ENCODE results near the gene RECQL5.

RECQL5 gene

GRCh38 chr17:75626496-75627038 is 40.4 kb downstream of the RECQL5 start:
- H3K4me1 ChIP-seq (ENCODE audit: insufficient read depth, low read length), result no peaks in the 10 kb centered on the region
- no peak overlapping the region for H3K4me3 ChIP-seq (ENCODE audit: low read depth in 1 of 2, low read length in 2 of 2)
- H3K4me2 ChIP-seq (ENCODE audit: insufficient read depth, low read length), result no peak overlapping the region
- H3K27ac ChIP-seq (ENCODE audit: low read length), result no peak overlapping the region
- no peak for TF ChIP-seq EZH2 (IDR thresholded peaks at IDR 0.05; ENCODE audit: borderline replicate concordance, low read depth, low read length, severe bottlenecking)
- no peaks in the 10 kb centered on the region for H3K9me3 ChIP-seq (ENCODE audit: insufficient read depth, low read length, severe bottlenecking)
- no peaks in the 10 kb centered on the region for H3K27me3 ChIP-seq (ENCODE audit: insufficient read depth, low read length, poor library complexity)
- H4K20me1 ChIP-seq (ENCODE audit: insufficient read depth, low read length), result 0 out of 2 replicates have a peak, but pooled peaks cover 5% of the 10 kb centered on the region
- no peak overlapping the region for H2AFZ ChIP-seq (ENCODE audit: low read depth, low read length)
- no peak for ATAC-seq (ENCODE audit: insufficient read depth, low read depth)
- no peak overlapping the region for H3K9ac ChIP-seq (ENCODE audit: low read depth, low read length)
- H3K36me3 ChIP-seq (ENCODE audit: insufficient read depth, low read length), result peaks cover 22% of the 10 kb centered on the region
- H3K79me2 ChIP-seq (ENCODE audit: insufficient read depth, low read length), result no peaks in the 10 kb centered on the region
- no peak for DNase-seq

GRCh38 chr17:75625813-75626486 is 41.0 kb downstream of the RECQL5 start:
- Histone ChIP-seq H3K36me3 (ENCODE audit: insufficient read depth, low read length) (peaks cover 18% of the 10 kb centered on the region), H3K4me1 (ENCODE audit: insufficient read depth, low read length) (no peaks in the 10 kb centered on the region), H3K79me2 (ENCODE audit: insufficient read depth, low read length) (no peaks in the 10 kb centered on the region), H4K20me1 (ENCODE audit: insufficient read depth, low read length) (0 out of 2 replicates have a peak, but pooled peaks cover 5% of the 10 kb centered on the region), H3K9me3 (ENCODE audit: insufficient read depth, low read length, severe bottlenecking) (no peaks in the 10 kb centered on the region), H2AFZ (ENCODE audit: low read depth, low read length) (no peak overlapping the region), H3K27me3 (ENCODE audit: insufficient read depth, low read length, poor library complexity) (no peaks in the 10 kb centered on the region), H3K4me2 (ENCODE audit: insufficient read depth, low read length) (no peak overlapping the region), H3K27ac (ENCODE audit: low read length) (no peak overlapping the region), H3K4me3 (ENCODE audit: low read depth in 1 of 2, low read length in 2 of 2) (no peak overlapping the region), H3K9ac (ENCODE audit: low read depth, low read length) (no peak overlapping the region)
- DNase-seq (peak; percentile 59), ATAC-seq (ENCODE audit: insufficient read depth, low read depth) (peak; percentile 83)
- TF ChIP-seq EZH2 (IDR thresholded peaks at IDR 0.05; ENCODE audit: borderline replicate concordance, low read depth, low read length, severe bottlenecking), result no peak
- TF ChIP-seq CTCF (IDR thresholded peaks at IDR 0.05; ENCODE audit: borderline replicate concordance, extremely low read depth, low read length, poor library complexity, severe bottlenecking), result peak; percentile 79

GRCh38 chr17:75624714-75625345 is 42.1 kb downstream of the RECQL5 start:
- Histone ChIP-seq H3K79me2 (ENCODE audit: insufficient read depth, low read length) (no peaks in the 10 kb centered on the region), H3K9me3 (ENCODE audit: insufficient read depth, low read length, severe bottlenecking) (no peaks in the 10 kb centered on the region), H3K4me3 (ENCODE audit: low read depth in 1 of 2, low read length in 2 of 2) (no peak overlapping the region), H2AFZ (ENCODE audit: low read depth, low read length) (no peak overlapping the region), H3K27ac (ENCODE audit: low read length) (no peak overlapping the region), H4K20me1 (ENCODE audit: insufficient read depth, low read length) (0 out of 2 replicates have a peak, but pooled peaks cover 7% of the 10 kb centered on the region), H3K4me1 (ENCODE audit: insufficient read depth, low read length) (no peaks in the 10 kb centered on the region), H3K9ac (ENCODE audit: low read depth, low read length) (no peak overlapping the region), H3K4me2 (ENCODE audit: insufficient read depth, low read length) (no peak overlapping the region), H3K36me3 (ENCODE audit: insufficient read depth, low read length) (peaks cover 11% of the 10 kb centered on the region), H3K27me3 (ENCODE audit: insufficient read depth, low read length, poor library complexity) (no peaks in the 10 kb centered on the region)
- TF ChIP-seq EZH2 (IDR thresholded peaks at IDR 0.05; ENCODE audit: borderline replicate concordance, low read depth, low read length, severe bottlenecking) (no peak), CTCF (IDR thresholded peaks at IDR 0.05; ENCODE audit: borderline replicate concordance, extremely low read depth, low read length, poor library complexity, severe bottlenecking) (no peak)
- no peak for ATAC-seq (ENCODE audit: insufficient read depth, low read depth)
- DNase-seq, result no peak

GRCh38 chr17:75624021-75624420 is 42.9 kb downstream of the RECQL5 start:
- TF ChIP-seq CTCF (IDR thresholded peaks at IDR 0.05; ENCODE audit: borderline replicate concordance, extremely low read depth, low read length, poor library complexity, severe bottlenecking) (no peak), EZH2 (IDR thresholded peaks at IDR 0.05; ENCODE audit: borderline replicate concordance, low read depth, low read length, severe bottlenecking) (no peak)
- no peak for ATAC-seq (ENCODE audit: insufficient read depth, low read depth)
- no peak overlapping the region for H3K9ac ChIP-seq (ENCODE audit: low read depth, low read length)
- H3K4me2 ChIP-seq (ENCODE audit: insufficient read depth, low read length), result no peak overlapping the region
- 0 out of 2 replicates have a peak, but pooled peaks cover 7% of the 10 kb centered on the region for H4K20me1 ChIP-seq (ENCODE audit: insufficient read depth, low read length)
- H3K4me3 ChIP-seq (ENCODE audit: low read depth in 1 of 2, low read length in 2 of 2), result no peak overlapping the region
- no peaks in the 10 kb centered on the region for H3K4me1 ChIP-seq (ENCODE audit: insufficient read depth, low read length)
- H3K36me3 ChIP-seq (ENCODE audit: insufficient read depth, low read length), result peaks cover 6% of the 10 kb centered on the region; the same call in 1 of the 2 replicates
- H3K79me2 ChIP-seq (ENCODE audit: insufficient read depth, low read length), result no peaks in the 10 kb centered on the region
- H2AFZ ChIP-seq (ENCODE audit: low read depth, low read length), result no peak overlapping the region
- DNase-seq, result no peak
- H3K9me3 ChIP-seq (ENCODE audit: insufficient read depth, low read length, severe bottlenecking), result no peaks in the 10 kb centered on the region
- no peak overlapping the region for H3K27ac ChIP-seq (ENCODE audit: low read length)
- H3K27me3 ChIP-seq (ENCODE audit: insufficient read depth, low read length, poor library complexity), result no peaks in the 10 kb centered on the region
